T-helper 2 cell (primary cell): ENCODE results near the gene PLSCR4.
A peak's percentile ranks its signal among the peaks of the same experiment; 100 is the strongest.

Experiments
- DNase-seq, 5 experiments: peaks; one replicate each; pipeline versions ENCODE4 v3.0.0 to v3.0.0-alpha.2; 2012 to 2022

The PLSCR4 gene

DNA sequence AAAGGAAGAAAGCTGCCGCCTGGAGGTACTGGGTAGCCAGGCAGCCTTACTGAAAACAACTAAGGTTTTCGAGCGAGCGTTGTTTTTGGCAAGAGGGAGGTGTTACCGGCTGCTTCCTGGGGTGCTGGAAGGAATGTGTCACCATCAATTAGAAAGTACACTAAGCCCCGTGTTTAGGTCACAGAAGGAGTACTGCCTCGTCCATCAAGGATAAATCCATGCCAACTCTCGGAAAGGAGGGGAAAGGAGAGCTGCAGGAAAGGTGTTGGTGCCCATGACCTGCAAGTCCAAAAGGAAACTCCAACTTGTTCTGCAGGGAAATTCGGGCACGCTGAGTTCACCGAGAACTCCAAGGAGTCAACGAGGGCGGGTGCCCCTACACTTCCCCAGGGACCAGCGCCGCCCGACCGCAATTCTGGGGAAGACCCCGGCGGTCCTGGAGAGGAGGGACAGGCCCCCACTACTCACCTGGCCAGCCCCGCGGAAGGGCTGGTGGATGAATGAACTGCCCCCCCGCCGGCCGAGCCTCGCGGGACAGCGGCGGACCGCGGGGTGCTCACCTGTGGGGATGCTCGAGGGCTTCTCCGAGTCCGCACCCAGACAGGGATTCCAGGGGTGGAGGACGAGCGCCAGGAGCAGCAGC lies 90.5 kb downstream of the PLSCR4 start:
- DNase-seq, result peak in 1 of 5 experiments; percentile 4

DNA sequence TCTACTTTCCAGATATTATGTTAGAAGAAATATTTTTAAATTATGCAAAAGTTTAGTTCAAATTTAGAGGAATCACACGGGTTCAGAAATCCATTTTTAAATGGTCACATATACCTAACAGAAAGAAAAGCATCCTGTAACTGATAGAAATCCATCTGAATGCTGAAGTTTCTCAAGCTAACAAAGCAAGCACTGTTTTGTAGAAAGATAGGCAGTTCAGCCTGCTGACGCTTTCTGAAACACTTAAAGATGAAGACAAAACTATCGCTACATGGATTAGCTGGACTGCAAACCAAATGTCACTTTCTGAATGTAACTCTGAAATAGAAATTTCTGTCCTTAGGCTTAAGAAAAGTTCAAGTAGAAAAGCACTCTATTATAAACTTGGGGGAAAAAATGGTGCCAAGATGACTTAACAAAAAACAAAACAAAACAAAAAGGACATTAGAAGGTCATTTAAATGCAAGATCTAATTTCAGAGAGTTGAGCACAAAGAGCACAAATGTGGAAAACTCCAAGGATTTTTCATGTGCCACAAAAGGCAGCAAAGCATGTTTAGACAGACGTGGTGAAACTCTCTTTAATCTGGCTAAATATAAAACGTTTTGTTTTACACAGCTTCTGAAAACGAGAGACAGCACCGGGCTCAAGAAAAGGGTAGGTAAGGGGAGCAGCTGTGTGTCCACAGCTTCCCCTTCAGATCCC lies 91.1 kb downstream of the PLSCR4 start:
- DNase-seq, result no peak

DNA sequence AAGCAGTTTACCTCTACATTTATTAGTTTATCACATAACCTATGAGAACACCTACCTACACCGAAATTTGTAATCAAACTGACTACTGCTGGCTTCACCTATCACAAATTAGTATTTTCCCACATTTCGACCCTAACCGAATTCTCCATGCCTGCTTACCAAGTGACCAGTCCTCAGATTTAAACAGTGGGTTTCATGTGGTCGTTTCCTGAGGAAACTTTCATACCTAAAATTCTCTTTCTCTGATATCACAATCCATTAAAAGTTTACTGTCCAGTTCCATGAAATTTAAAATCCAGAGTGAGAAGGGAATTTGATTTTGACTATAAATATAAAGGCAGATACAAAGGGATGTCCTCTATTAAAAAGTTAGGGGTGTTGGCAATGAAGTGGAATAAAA lies 91.9 kb downstream of the PLSCR4 start:
- no peak for DNase-seq

DNA sequence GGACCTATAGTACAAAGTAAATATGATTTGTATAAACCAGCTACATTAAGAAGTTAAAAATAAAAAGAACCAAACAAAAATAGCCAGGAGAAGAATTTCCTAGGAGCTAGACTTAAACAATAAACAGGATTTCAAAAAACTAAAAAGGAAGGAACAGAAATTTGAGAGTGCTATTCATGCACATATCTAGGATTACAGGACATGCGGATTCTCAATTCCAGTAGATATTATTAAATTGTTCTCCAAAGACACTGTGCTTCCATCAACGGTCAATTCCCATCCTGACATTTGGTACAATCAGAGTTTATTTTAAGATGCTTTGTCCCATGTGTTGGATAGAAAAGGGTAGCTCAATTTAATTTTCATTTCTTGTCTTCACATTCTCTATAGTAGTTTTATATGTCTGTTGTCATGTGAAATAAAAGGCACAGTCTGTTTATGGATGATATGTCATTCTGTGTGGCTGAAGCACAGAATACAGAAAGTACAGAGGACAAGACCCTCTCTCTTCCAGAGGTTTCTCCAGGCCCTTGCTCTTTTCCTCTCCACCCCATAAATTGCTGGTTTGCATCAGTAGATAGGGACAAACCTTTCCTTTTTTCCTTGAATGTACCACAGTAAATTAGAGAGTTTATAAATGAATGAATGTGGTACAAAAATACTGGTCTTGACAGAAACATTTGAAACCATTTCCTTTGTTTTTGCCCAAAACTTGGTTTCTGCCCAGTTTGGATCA lies 93.4 kb downstream of the PLSCR4 start:
- DNase-seq, result no peak

DNA sequence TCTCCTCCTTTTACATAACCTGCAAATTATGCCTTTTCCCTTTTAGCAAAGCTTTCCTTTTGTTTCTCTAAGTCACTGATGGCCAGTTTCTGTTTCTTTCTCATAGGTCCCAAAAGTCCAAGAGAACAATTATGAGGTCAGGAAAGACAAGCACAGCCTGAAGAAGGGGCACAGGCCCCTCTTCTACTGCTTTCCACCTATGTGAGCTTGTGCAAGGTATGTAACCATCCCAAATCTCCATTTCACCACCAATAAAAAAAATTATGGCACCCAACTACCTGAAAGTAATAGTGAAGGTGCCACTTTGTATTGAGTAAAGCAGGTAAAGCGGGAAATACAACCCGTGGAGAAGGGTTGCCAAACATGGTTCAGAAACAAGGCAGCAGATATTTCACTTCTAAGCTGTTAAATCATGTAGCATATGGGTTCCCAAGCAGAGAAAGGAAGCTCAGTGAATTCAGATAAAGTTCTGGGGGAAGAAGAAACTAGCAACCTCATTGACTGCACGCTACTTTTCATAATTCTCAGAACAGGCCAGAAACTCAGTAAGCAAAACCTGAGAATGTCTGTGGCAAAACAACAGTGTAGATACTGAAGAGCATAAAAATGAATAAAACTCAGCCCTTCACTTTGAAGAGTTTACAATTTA lies 94.1 kb downstream of the PLSCR4 start:
- DNase-seq, result no peak

DNA sequence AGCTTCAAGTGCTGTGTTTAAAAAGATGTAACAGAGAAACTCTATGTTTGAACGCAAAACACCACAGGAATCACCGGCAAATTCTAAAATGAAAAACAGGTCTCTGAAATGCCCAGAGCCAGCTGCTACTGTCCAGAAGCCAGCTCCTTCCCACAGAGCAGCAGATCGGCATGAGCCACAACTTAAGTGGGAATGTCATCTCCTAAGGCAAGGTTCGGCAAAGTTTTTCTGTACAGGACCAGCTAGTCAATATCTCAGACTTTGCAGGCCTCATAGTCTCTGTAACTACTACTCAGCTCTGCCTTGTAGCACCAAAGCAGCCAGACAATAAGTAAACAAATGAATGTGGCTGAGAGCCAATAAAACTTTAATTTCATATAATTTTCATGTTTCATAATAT lies 94.8 kb downstream of the PLSCR4 start:
- DNase-seq, result no peak

DNA sequence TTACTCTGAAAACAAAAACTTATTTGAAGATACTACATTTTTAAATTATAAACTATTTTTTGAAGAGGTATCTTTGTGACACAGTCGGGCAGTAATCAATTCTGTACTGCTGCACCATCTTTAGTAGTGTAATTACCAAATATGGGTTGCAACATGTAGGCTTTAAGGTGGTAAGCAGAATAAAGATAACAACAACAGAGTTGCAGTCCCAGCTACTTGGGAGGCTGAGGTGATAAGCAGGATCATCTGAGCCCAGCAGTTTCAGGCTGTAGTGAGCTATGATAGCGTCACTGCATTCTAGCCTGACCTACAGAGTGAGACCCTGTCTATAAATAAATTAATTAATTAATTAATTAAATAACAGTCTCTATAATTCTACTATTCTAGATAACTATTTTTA lies 95.9 kb downstream of the PLSCR4 start:
- DNase-seq, result no peak

DNA sequence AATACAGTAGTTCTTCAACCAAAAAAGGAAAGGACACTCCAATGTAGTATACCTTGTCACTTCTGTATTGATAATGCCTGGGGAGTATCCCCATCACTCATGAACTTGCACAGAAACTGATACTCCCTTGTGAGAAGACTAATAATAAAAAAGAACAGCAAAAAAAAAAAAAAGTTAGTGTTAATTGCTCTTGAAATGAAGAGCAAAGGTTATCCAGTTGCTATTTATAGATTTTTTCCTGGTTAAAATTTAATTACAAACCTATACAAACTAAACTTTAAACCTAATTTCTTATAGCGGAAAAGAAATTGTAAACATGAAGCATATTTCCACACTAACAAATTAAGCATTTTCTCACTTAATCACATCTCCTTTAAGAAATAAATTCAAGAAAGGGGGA lies 96.6 kb downstream of the PLSCR4 start:
- DNase-seq, result no peak

DNA sequence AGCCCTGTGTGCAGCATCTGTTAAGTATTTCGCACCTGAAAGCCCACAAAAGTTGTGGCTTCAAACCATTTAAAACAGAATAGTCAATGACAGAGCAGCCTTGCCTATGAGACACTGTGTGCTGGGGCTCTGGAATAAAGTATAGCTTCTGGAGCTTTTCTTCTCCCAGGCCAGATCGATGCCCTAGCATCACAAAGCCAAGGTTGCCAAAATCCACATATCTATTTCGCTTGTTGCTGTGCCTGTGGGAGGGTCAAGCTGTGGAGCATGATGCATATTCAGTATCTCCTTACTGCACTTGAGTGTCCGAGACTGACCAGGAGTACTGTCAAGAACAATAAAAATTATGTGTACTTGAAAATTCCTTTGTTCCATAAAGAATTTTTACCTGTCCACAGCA lies 97.5 kb downstream of the PLSCR4 start:
- DNase-seq, result no peak

DNA sequence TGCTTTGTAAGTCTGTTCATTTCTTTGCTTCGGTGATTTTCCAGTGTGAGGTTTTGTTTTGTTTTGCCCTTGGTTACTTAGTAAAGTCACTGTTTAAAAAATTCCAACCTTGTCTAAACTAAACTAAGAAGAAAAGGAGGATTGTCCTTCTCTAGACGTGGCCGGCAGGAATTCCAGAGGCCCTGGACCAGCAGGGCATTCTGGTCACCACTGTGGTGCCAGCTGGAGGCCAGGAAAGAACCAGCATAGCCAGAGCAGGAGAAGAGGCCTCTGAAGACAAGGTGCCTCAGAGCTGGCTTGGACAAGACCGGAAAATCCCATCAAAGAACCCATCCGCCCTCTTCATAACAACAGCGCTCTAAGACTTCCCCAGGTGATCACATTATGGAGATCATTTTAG lies 98.1 kb downstream of the PLSCR4 start:
- DNase-seq, result no peak

DNA sequence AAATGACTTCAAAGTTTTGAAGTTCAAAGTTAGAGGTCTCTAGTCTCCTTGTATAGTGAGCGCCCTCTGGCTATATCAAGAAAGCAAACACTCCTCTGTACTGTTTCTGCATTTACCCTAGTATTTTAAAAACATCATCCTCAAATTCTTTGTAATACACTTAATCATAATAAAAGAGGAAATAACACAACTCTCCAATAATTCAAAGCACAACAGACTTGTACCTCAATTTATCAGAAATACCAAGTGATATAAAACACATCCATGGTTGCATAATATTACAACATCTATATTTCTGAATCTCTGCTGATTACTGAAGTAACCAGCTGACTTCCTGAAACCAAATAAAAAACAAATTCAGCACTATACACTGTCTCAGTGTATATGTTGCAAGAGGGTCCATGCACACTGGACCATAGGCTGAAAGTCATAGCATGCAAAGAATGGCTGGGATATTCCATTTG lies 102.4 kb downstream of the PLSCR4 start:
- no peak for DNase-seq

DNA sequence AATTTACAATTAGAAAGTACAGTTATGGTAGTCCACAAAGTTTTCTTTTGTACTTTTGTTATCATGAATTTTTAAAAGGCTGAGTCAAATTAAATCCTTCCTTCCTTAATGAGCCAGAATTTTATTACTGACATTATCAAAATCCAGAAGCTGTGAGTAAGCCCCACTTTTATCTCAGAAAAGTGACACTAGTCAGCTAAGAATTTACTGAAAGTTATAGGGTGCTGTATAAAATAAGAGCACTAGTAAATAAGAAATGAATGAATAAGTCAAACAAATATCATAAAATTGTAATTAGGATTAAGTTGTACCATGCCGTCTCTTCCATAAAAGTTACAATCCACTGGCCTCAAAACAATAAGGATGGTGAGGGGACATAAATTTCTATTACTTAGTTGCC lies 105.3 kb downstream of the PLSCR4 start:
- DNase-seq, result no peak

DNA sequence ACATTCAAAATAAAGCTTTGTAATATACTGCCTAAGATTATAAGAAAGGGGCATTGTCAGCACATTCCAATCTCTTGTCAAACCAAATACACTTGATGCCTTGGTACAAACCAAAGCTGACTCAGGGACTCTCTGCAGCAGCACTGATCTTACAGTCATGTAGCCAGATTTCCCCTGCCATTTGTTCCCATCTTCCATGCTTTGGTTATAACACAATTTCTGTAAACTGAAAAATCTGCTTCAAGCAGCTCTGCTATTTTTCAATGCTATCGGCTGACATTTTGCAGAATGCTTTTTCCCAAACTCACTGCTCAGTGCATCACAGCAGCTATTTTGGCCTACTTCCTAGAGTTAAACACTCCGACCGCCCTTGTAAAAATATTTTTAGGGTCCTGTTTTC lies 108.1 kb downstream of the PLSCR4 start:
- DNase-seq, result no peak
